NOMO-1 treated with DMSO at 0.1 percent for 48 hours (cell line): ENCODE measurements around the gene PSTK.

Source experiments
- DNase-seq: peaks from one replicate; lab custom pipeline; 2025; ENCODE audit not compliant: unreplicated experiment; lab: John Stamatoyannopoulos, UW

PSTK gene

DNA sequence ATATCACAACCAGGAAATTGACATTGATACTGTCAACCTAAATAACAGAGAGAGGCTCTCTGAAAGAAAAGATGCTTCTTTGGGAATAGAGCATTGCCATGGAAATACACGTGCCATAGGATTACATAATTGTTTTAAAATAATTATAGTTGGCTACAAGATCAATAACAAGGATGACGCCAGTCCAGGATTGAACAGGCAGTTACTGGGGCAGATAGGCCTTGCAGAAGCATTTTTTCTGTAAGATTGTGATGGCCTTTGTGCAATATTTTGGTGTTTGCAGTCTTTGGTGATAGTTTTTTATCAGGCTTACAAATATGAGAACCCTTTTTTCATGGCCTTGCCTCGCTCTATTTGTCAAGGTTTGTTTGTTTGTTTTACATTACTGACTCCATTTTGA lies 39.1 kb downstream of the PSTK start:
- no peak for DNase-seq

GRCh38 chr10:123019941-123020703 lies 39.9 kb downstream of the PSTK start:
- DNase-seq: no peak

DNA sequence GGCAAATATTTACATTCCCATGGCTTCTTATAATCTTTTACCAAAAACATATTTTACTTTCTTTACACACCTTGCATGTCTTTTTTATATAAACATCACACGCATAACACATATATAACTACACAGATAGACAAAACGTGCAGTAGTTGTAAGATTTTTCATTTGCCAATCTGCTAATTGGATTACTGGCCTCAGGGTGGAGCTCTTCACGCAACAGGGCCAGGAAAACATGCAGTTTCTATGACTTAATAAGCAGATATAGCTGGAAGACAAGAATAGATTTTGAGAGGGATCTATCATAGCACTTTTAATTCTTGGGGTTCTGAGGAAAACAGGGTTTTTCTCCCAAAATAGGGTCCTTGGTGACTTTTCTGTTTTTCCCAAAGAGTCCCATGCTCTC lies 41.3 kb downstream of the PSTK start:
- peak; percentile 15 for DNase-seq

- no peak for DNase-seq
These were observed 44.3 kb downstream of the PSTK start for GRCh38 chr10:123024540-123024939.

- DNase-seq: no peak
These were observed 46.1 kb downstream of the PSTK start for GRCh38 chr10:123026302-123026701.

DNA sequence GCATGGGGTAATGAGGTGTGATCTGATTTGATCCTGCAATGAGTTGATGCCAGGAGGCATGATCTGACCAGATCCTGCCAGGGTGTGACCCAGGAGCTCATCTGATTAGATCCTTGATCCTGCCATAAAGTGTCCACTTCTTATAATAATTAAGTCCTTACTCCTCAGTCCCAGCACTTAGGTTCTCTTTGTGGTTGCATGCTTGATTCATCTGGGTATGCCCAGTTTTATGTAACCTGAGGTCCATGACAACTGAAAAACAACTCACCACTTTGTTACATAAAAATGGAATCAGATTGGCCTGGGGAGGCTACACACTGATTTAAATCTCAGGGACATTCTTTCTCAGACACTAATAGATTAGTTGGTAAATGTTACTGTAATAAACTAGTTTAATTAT lies 47.7 kb downstream of the PSTK start:
- no peak for DNase-seq

- DNase-seq: no peak
These were observed 50.9 kb downstream of the PSTK start for GRCh38 chr10:123031124-123031523.

DNA sequence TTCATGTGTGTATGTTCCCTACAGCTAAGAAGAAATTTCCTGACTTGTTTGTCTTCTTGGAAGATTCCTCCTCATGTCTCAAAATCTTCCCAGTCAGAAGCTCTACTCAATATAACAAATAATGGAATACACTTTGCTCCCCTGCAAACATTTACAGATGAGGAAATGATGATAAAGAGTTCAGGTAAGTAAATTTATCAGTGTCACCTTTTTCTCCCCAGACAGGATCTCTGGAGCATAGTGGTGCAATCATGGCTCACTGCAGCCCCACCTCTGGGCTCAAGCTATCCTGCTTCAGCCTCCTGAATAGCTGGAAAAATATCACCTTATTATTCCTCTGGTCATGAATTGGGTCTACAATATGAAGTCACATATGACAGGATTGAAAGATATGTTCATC lies 54.1 kb downstream of the PSTK start:
- DNase-seq: no peak

DNA sequence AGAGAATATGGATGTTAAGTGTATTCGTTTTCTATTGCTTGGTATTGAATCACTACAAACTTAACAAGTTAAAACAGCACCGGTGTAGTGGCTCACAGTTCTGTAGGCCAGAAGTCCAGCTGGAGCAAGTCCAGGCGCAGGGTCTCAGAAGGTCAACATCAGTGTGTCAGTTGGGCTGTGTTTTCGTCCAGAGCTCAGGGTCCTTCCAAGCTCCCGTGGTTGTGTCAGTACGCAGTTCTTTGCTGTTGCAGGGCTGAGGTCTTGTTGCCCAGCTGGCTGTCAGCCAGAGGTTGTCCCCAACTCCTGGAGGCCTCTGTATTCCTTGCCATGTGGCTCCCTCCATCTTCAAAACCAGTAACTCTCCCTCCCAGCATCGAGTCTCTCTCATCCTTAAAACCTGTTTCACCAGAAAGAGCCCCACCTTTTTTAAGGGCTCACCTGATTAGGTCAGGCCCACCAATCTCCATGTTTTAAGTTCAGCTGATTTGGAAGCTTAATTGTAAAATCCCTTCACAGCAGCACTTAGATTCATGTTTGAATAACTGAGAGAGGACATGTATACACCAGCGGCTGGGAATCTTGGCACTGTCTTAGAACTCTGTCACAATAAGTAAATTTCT lies 55.4 kb downstream of the PSTK start:
- DNase-seq: no peak

DNA sequence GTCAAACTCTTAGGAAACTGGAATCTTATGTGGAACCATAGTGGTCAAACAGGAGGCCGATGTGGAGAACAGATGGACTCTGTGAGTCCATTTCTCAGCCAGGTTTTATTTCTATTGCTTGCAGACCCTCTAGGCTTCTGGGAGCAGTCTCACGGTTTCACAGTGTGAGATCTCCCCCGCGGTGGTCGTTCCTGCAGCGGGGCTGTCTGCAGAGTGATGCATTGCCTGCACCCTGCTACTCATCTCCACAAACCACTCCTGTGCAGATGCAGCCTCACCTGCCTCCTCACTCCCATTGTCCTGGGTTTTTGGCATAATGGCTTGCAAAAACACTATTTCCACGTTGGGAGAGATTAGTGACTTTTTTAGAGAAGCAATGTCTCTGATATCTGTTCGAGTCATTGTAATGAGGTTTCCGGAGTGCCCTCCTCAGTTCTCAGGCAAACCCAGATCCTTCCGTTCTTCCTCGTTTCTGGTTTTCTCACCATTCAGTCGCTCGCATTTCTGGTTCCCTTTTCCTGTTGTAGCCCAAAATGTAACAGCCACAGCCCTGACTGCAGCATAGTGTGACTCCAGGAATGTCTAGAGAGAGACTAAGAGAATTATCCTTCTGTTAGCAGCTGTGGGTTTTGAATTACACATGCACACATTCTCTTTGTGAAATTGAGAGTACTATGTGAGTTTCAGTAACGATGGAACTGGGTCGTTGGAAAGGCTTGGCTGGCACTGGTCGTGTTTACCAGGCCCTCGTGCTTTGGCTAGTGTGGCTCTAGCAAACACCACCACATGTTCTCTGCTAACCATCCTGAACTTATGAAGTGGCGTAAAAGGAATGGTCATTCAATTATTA lies 58.8 kb downstream of the PSTK start:
- peak; percentile 26 for DNase-seq

GRCh38 chr10:123039632-123039930 lies 59.4 kb downstream of the PSTK start:
- no peak for DNase-seq
